Right renal cortex interstitium (tissue), 3 donors: ENCODE data around the gene EDARADD. TPM values are rescaled to one million over a fixed set of nuclear protein-coding genes. Genes with fewer than 3 reads are reported as not detected.
A peak's percentile ranks its signal among the peaks of the same experiment; 100 is the strongest.
"Not testable (repeated sequence)": the region's sequence is repeated elsewhere in the genome, so short reads cannot be mapped to it uniquely, and the experiment has no call there.

ENCODE experiments used
- DNase-seq, 3 donors: peaks; one replicate each; pipeline ENCODE4 v3.0.0-alpha.2; 2013; ENCODE audit warnings: low read depth in 3 of 3, low spot score in 2 of 3
- polyA plus RNA-seq, 3 donors: library from polyadenylated mRNA; unstranded; fragments of 120-200 nt; gene quantifications; one replicate each; pipeline ENCODE4 v1.2.1, GENCODE V29; 2013; ENCODE audit not compliant: insufficient read length in 3 of 3

The EDARADD gene
- polyA plus RNA-seq, 3 donors, result 7.0 to 7.8 (median 7.6) TPM

GRCh38 chr1:236480758-236481436, 86.8 kb downstream of the EDARADD start:
- no peak for DNase-seq

- no peak for DNase-seq
Observed at GRCh38 chr1:236484310-236484971, 90.4 kb downstream of the EDARADD start.

GRCh38 chr1:236486356-236487002, 92.4 kb downstream of the EDARADD start:
- no peak for DNase-seq

GRCh38 chr1:236489161-236489560, 95.1 kb downstream of the EDARADD start:
- DNase-seq, result not testable (repeated sequence)

- DNase-seq, result peak in 1 of 3 donors; percentile 57
Observed at GRCh38 chr1:236489710-236490377, 95.8 kb downstream of the EDARADD start.

GRCh38 chr1:236491469-236492136, 97.5 kb downstream of the EDARADD start:
- no peak for DNase-seq

- DNase-seq, result no peak
Observed at GRCh38 chr1:236492378-236492777, 98.3 kb downstream of the EDARADD start.

GRCh38 chr1:236494082-236494481, 100.0 kb downstream of the EDARADD start:
- DNase-seq, result no peak

- no peak for DNase-seq
Observed at GRCh38 chr1:236494586-236495466, 100.7 kb downstream of the EDARADD start.

- no peak for DNase-seq
Observed at GRCh38 chr1:236495467-236496112, 101.5 kb downstream of the EDARADD start.

- DNase-seq, result no peak
Observed at GRCh38 chr1:236497908-236498307, 103.8 kb downstream of the EDARADD start.

GRCh38 chr1:236501093-236501492, 107.0 kb downstream of the EDARADD start:
- DNase-seq, result no peak

GRCh38 chr1:236502579-236502971, 108.5 kb downstream of the EDARADD start:
- DNase-seq, result no peak

GRCh38 chr1:236502972-236503639, 109.0 kb downstream of the EDARADD start:
- no peak for DNase-seq

GRCh38 chr1:236504338-236504737, 110.3 kb downstream of the EDARADD start:
- not testable (repeated sequence) for DNase-seq

- DNase-seq, result no peak
Observed at GRCh38 chr1:236507022-236507700, 113.1 kb downstream of the EDARADD start.

- DNase-seq, result no peak
Observed at GRCh38 chr1:236508593-236509027, 114.5 kb downstream of the EDARADD start.

GRCh38 chr1:236509203-236509602, 115.1 kb downstream of the EDARADD start:
- DNase-seq, result no peak
